Gastroesophageal sphincter (tissue), 4 donors: ENCODE data around the gene SETD7. TPM values are rescaled to one million over a fixed set of nuclear protein-coding genes. Genes with fewer than 3 reads are reported as not detected.
A peak's percentile ranks its signal among the peaks of the same experiment; 100 is the strongest.

Experiments used
- ATAC-seq: fragments of 150-250 bp; one replicate; pipeline ENCODE4 v1.9.1; 2016; ENCODE audit warnings: mild to moderate bottlenecking, moderate library complexity
- H3K27ac ChIP-seq, 4 donors: fragments of 200-600 bp; sonication (generic) in 3 of 4; 1 replicate in 3 of 4; 2 replicates in 1 of 4; pipeline ENCODE4 v1.5.1; 2016 to 2019
- H3K27me3 ChIP-seq: fragments of 200-600 bp; sonication (generic); one replicate; pipeline ENCODE4 v1.5.1; 2019
- H3K36me3 ChIP-seq, 2 donors: fragments of 200-600 bp; sonication (generic); one replicate each; pipeline ENCODE4 v1.5.1; 2019; ENCODE audit warnings: control low read depth in 1 of 2
- H3K4me1 ChIP-seq, 3 donors: fragments of 200-600 bp; sonication (generic); 1 replicate in 2 of 3; 2 replicates in 1 of 3; pipeline ENCODE4 v1.5.1; 2016 to 2019; ENCODE audit warnings: control low read depth in 2 of 3
- H3K4me3 ChIP-seq, 2 donors: fragments of 200-600 bp; sonication (generic); one replicate each; pipeline ENCODE4 v1.5.1; 2019; ENCODE audit warnings: mild to moderate bottlenecking in 1 of 2, moderate library complexity in 1 of 2
- H3K9me3 ChIP-seq, 3 donors: fragments of 200-600 bp; sonication (generic); one replicate each; pipeline ENCODE4 v1.5.1; 2017 to 2019; ENCODE audit warnings: control low read depth in 2 of 3
- EP300 ChIP-seq: sonication (generic); formaldehyde crosslinking; IDR thresholded peaks from one replicate; pipeline ENCODE4 v1.6.1; 2017; ENCODE audit warnings: antibody characterized with exemption, mild to moderate bottlenecking
- POLR2A ChIP-seq, 2 donors: fragments of 450-650 bp; IDR thresholded peaks; one replicate each; pipeline ENCODE4 v1.6.1; 2017; ENCODE audit warnings: antibody characterized with exemption in 2 of 2, mild to moderate bottlenecking in 2 of 2, moderate library complexity in 1 of 2
- POLR2AphosphoS5 ChIP-seq: sonication (generic); formaldehyde crosslinking; IDR thresholded peaks from one replicate; pipeline ENCODE4 v1.6.1; 2017; ENCODE audit warnings: antibody characterized with exemption
- WGBS, 2 donors: methylation state at CpG; one replicate each; pipeline ENCODE4 v1.1.5; 2018; ENCODE audit warnings: low coverage in 1 of 2; 5-methylcytosine and 5-hydroxymethylcytosine counted together
- total RNA-seq, 4 donors: library from RNA; depleted of rRNA; stranded (reverse); fragments of >200 nt; gene quantifications; one replicate each; pipeline ENCODE4 v1.1.0, GENCODE V29; 2016
- TF ChIP-seq, protein P1 (sequence below), 4 experiments: fragments of 200-600 bp in 2 of 4; fragments of 450-650 bp in 2 of 4; sonication (generic) in 1 of 4; IDR thresholded peaks; one replicate each; pipeline ENCODE4 v1.5.1; 2017 to 2019; ENCODE audit warnings: antibody characterized with exemption in 4 of 4, mild to moderate bottlenecking in 2 of 4, moderate library complexity in 2 of 4

The SETD7 gene
- total RNA-seq, 4 donors from 2014 or later = 72.7 to 92.2 (median 88.3) TPM

GRCh38 chr4:139599594-139600374 is 43.8 kb upstream of the SETD7 start:
- TF ChIP-seq POLR2AphosphoS5 (no peak), POLR2A (IDR thresholded peaks at IDR 0.05) (no peak), EP300 (no peak)
- TF ChIP-seq, protein P1, sequence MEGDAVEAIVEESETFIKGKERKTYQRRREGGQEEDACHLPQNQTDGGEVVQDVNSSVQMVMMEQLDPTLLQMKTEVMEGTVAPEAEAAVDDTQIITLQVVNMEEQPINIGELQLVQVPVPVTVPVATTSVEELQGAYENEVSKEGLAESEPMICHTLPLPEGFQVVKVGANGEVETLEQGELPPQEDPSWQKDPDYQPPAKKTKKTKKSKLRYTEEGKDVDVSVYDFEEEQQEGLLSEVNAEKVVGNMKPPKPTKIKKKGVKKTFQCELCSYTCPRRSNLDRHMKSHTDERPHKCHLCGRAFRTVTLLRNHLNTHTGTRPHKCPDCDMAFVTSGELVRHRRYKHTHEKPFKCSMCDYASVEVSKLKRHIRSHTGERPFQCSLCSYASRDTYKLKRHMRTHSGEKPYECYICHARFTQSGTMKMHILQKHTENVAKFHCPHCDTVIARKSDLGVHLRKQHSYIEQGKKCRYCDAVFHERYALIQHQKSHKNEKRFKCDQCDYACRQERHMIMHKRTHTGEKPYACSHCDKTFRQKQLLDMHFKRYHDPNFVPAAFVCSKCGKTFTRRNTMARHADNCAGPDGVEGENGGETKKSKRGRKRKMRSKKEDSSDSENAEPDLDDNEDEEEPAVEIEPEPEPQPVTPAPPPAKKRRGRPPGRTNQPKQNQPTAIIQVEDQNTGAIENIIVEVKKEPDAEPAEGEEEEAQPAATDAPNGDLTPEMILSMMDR (IDR thresholded peaks at IDR 0.05) = no peak
- WGBS, 2 donors = 81 to 100% methylated on average over 3 to 6 of the region's 6 CpGs
- Histone ChIP-seq H3K4me1 (no peaks in the 10 kb centered on the region), H3K4me3 (no peak overlapping the region), H3K36me3 (no peaks in the 10 kb centered on the region), H3K27ac (no peak overlapping the region), H3K27me3 (no peaks in the 10 kb centered on the region), H3K9me3 (no peaks in the 10 kb centered on the region)
- no peak for ATAC-seq

GRCh38 chr4:139599076-139599475 is 43.1 kb upstream of the SETD7 start:
- H3K27me3 ChIP-seq = no peaks in the 10 kb centered on the region
- no peak overlapping the region for H3K4me3 ChIP-seq
- TF ChIP-seq, protein P1 (IDR thresholded peaks at IDR 0.05) = no peak
- 92% methylated on average over 2 of the region's 3 CpGs; no CpG with 5 or more reads in 1 of the 2 donors for WGBS, 2 donors
- ATAC-seq = no peak
- H3K27ac ChIP-seq = no peak overlapping the region
- H3K36me3 ChIP-seq = no peaks in the 10 kb centered on the region
- H3K9me3 ChIP-seq = no peaks in the 10 kb centered on the region
- H3K4me1 ChIP-seq = no peaks in the 10 kb centered on the region

DNA sequence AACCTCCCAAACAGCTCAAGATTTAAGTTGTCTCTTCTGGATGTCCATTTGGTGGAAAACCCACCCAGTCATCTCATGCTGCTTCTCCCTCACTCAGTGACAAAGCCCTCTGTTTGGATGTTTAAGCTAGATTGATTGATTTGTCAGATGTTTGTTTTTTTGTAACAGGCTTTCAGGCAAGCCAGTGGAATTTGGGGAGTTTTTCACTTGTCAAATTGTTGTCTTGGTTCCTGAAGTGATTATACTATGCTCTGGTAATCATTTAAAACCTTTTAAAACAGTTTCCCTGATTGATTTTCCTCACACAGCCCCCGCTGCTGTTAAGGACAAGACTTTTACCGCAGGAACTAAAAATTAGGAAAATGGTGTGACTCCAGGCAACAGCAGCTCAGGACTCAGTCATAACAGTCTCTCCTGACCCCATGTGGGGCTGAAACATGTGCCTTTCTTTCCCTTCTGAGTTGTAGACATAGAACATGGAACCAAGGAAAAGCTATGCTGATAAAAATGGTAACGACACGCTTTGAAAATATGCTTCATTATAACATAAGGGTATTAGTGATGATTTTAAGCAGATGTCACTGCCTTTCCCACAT is 40.8 kb upstream of the SETD7 start:
- no peak overlapping the region for H3K27ac ChIP-seq
- no peak overlapping the region for H3K4me3 ChIP-seq
- WGBS, 2 donors = 50 to 66% methylated on average over 4 of the region's 4 CpGs
- H3K27me3 ChIP-seq = no peaks in the 10 kb centered on the region
- TF ChIP-seq, protein P1 (IDR thresholded peaks at IDR 0.05) = no peak
- TF ChIP-seq POLR2AphosphoS5 (no peak), EP300 (no peak), POLR2A (IDR thresholded peaks at IDR 0.05) (no peak)
- no peak for ATAC-seq
- H3K36me3 ChIP-seq = no peaks in the 10 kb centered on the region
- no peaks in the 10 kb centered on the region for H3K9me3 ChIP-seq
- no peaks in the 10 kb centered on the region for H3K4me1 ChIP-seq

DNA sequence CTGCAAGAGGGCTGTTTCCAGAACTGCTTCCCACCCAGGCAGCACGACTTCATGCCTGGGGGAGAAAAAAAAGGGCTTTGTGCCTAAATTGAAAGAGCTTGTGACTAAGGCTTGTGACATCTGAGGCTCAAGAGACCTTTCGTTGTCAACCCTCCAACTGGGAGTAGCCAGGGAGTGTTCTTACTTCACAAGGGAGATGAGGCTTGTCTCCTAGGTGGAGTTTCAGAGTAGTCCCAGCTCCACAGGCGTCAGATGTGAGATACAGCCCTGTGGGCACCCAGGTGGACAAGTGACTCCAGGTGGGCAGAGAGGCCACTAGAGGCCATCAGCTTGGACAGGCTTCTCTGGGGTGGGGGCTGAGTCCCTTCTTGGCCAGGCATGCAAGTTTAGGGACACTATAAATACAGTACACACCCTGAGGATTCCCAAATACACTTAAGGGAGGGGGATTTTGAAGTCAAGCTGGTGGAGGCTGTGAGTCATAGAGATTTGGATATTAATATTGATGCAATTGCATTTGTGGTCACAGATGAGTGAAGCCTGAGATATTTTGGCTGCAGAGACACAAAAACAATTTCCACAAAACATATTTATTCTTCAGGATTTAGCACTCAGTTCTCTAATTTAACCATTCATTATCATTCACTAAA is 40.1 kb upstream of the SETD7 start:
- Histone ChIP-seq H3K36me3 (no peaks in the 10 kb centered on the region), H3K9me3 (no peaks in the 10 kb centered on the region), H3K4me3 (no peak overlapping the region), H3K4me1 (no peaks in the 10 kb centered on the region), H3K27me3 (no peaks in the 10 kb centered on the region), H3K27ac (peak overlapping the region in 2 of 4 donors; percentile 47 to 57)
- 50% methylated on average over 2 of the region's 3 CpGs; no CpG with 5 or more reads in 1 of the 2 donors for WGBS, 2 donors
- TF ChIP-seq POLR2AphosphoS5 = no peak
- peak; percentile 89 for ATAC-seq

- ATAC-seq = no peak
- TF ChIP-seq, protein P1 (IDR thresholded peaks at IDR 0.05) = no peak
- Histone ChIP-seq H3K9me3 (no peaks in the 10 kb centered on the region), H3K27me3 (no peaks in the 10 kb centered on the region), H3K27ac (no peak overlapping the region), H3K4me3 (no peak overlapping the region), H3K4me1 (no peaks in the 10 kb centered on the region), H3K36me3 (no peaks in the 10 kb centered on the region)
- WGBS, 2 donors = 86 to 94% methylated on average over 3 to 5 of the region's 5 CpGs
Measured at GRCh38 chr4:139594591-139595185, 38.7 kb upstream of the SETD7 start.
